Left colon (tissue), 2 donors: ENCODE results near the gene ST14. TPM values are rescaled to one million over a fixed set of nuclear protein-coding genes. Genes with fewer than 3 reads are reported as not detected.
"Not testable (repeated sequence)": the region's sequence is repeated elsewhere in the genome, so short reads cannot be mapped to it uniquely, and the experiment has no call there.

Source experiments
- ATAC-seq: fragments of 200-7000 bp; cut with Tn5 transposase; one replicate; pipeline ENCODE4 v1.9.1; 2020; ENCODE audit warnings: mild to moderate bottlenecking, moderate library complexity
- DNase-seq, 2 donors: peaks; one replicate each; pipeline ENCODE4 v3.0.0-alpha.2; 2020
- intact Hi-C, 2 donors: fragments of 100-400 bp; cut with DNase I in 1 of 2; cut with micrococcal nuclease in 1 of 2; formaldehyde crosslinking; loops; one replicate each; pipeline versions ENCODE4 v1.11.2 to v1.14.0; 2022; cut with DNase I, micrococcal nuclease
- total RNA-seq, 2 donors: library from RNA; stranded (reverse); fragmentation: NEBNext Ultra II Directional; extraction: Animal tissue kit (Norgen Biotek cat#: 25700); gene quantifications; one replicate each; pipeline ENCODE4 v1.2.1, GENCODE V29; 2021
- donor health status: DM: no; HTN: no; CAD: no.
- donor health status: DM: yes; HTN: yes; CAD: no.

Gene ST14
- total RNA-seq, 2 donors from 2014 or later = 499 to 535 TPM

GRCh38 chr11:130245375-130245774, 85.8 kb downstream of the ST14 start:
- intact Hi-C loops, DNase-seq, ATAC-seq: not testable (repeated sequence)

GRCh38 chr11:130246270-130246669, 86.7 kb downstream of the ST14 start:
- ATAC-seq (no peak), DNase-seq (no peak)
- intact Hi-C loops = no loop called here

DNA sequence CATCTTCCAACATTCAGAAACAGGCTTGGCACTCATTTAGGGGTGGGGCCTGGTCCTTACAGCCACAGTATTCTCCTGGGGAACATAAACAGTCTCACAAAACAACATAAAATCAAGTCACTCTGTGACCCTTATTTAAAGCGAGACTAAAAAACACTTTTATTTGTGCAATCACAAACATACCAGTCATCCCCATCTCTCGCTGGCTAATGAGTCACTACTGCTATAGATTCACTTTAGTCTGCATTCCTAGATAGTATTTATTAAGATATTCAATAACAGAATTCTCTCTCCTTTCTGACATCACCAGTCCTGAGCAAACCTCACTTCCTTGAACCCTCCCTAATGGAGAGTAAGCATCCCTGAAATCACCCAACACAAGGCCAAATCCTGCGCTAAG, 87.2 kb downstream of the ST14 start:
- intact Hi-C loops = no loop called here
- no peak for DNase-seq
- no peak for ATAC-seq

GRCh38 chr11:130247319-130247718, 87.7 kb downstream of the ST14 start:
- ATAC-seq (no peak), DNase-seq (no peak)
- intact Hi-C loops = no loop called here

DNA sequence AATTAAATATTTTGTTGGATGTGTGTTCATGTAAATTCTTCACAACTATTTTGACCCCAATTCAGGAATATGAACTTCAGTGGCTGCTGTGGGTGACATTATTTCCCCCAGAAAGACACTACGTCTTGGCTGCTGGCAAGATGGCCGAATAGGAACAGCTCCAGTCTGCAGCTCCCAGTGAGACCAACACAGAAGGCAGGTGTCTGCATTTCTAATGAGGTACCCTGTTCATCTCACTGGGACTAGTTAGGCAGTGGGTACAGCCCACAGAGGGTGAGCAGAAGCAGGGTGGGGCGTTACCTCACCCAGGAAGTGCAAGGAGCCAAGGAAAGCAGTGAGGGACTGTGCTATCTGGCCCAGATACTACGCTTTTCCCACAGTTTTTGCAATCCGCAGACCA, 89.8 kb downstream of the ST14 start:
- ATAC-seq (no peak), DNase-seq (no peak)
- intact Hi-C loops = no loop called here

DNA sequence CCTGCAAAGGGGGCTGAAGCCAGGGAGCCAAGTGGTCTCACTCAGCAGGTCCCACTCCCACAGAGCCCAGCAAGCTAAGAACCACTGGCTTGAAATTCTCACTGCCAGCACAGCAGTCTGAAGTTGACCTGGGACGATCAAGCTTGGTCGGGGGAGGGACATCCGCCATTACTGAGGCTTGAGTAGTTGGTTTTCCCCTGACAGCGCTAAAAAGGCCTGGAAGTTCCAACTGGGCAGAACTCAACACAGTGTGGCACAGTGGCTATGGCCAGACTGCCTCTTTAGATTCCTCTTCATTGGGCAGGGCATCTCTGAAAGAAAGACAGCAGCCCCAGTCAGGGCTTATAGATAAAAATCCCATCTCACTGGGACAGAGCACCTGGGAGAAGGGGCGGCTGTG, 90.3 kb downstream of the ST14 start:
- DNase-seq, ATAC-seq, intact Hi-C loops: not testable (repeated sequence)

DNA sequence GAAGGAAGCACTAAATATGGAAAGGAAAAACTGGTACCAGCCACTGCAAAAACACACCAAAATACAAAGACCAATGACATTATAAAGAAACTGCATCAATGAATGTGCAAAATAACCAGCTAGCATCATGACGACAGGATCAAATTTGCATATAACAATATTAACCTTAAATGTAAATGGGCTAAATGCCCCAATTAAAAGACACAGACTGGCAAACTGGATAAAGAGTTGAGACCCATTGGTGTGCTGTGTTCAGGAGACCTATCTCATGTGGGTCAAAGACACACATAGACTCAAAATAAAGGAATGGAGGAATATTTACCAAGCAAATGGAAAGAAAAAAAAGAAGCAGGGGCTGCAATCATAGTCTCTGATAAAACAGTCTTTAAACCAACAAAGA, 92.2 kb downstream of the ST14 start:
- intact Hi-C loops, DNase-seq, ATAC-seq: not testable (repeated sequence)

Other genes starting within 250 kb of the ST14 start
- 10 to 100 TPM; 11.8 to 12.1 TPM for gene PRDM10, start 156.9 kb upstream of the ST14 start, total RNA-seq
- 100 to 1,000 TPM; 349 to 496 TPM for gene APLP2, start 89.9 kb upstream of the ST14 start, total RNA-seq
- 10 to 100 TPM; 23.3 to 30.2 TPM for gene ZBTB44, start 155.1 kb downstream of the ST14 start, total RNA-seq